ENCODE data around the gene HPX.

Gene HPX

DNA sequence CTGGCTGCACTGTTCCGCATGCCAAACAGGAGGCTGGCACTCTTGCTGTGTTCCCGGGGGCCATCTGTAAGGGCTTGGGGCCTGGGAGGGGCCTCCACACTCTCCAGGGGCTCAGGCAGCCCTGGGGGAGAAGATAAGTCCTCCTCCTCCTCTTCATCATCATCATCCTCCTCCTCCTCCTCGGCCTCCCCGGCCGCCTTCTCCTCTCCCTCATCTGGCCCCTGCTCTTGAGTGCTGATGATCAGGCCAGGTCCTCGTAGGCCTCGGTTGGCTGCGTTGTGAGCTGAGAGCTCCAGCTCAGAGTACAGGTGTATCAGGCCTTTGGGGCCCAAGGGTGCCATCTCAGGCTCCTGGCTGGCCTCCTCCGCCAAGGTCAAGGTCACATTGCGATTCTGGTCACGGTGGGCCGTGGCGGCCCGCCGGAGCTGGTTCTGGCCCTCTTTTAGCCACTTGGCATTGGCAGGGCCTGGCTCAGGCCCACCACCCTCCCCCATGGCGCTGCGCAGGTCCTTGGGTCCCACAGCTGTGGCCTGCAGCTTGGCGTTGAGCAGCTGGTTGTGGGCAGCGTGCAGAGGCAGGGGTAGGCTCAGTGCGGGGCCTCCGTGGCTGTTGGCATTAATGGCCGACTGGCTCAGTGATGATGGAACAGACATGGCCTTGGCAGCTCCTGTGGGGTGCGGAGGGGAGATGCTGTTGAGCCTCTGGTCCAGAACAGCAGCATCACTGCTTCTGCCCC lies 29.9 kb downstream of the HPX start:
- Mint-ChIP-seq H3K27me3 (ENCODE audit: low read depth) (no peaks in the 10 kb centered on the region), H3K9me3 (no peaks in the 10 kb centered on the region), H3K4me3 (no peak overlapping the region), H3K27ac (no peak overlapping the region), H3K36me3 (ENCODE audit: low read depth) (peaks cover 12% of the 10 kb centered on the region), H3K4me1 (peaks cover 4% of the 10 kb centered on the region)
- TF ChIP-seq, protein P1, sequence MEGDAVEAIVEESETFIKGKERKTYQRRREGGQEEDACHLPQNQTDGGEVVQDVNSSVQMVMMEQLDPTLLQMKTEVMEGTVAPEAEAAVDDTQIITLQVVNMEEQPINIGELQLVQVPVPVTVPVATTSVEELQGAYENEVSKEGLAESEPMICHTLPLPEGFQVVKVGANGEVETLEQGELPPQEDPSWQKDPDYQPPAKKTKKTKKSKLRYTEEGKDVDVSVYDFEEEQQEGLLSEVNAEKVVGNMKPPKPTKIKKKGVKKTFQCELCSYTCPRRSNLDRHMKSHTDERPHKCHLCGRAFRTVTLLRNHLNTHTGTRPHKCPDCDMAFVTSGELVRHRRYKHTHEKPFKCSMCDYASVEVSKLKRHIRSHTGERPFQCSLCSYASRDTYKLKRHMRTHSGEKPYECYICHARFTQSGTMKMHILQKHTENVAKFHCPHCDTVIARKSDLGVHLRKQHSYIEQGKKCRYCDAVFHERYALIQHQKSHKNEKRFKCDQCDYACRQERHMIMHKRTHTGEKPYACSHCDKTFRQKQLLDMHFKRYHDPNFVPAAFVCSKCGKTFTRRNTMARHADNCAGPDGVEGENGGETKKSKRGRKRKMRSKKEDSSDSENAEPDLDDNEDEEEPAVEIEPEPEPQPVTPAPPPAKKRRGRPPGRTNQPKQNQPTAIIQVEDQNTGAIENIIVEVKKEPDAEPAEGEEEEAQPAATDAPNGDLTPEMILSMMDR (IDR thresholded peaks at IDR 0.05; ENCODE audit: unreplicated experiment in 3 of 3): no peak

DNA sequence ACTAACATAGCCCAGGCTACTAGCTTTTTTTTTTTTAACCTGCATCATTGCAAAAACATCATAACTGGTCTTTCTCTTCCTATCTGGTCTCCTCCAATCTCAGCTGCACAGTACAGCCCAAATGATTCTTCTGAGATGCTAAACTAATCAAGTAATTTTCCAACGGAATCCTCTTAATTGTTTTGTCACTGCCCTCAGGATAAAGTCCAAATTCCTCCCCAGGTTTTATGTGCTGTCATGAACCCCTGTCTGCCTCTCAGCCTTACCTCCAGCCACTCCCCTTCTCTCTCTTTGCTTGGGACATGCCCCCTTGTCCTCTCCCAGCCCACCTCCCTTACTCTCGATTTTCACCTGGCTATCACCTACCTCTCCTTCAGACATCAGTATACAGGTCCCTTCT lies 34.4 kb downstream of the HPX start:
- H3K36me3 Mint-ChIP-seq (ENCODE audit: low read depth): peaks cover 12% of the 10 kb centered on the region
- H3K4me3 Mint-ChIP-seq: no peak overlapping the region
- TF ChIP-seq, protein P1 (IDR thresholded peaks at IDR 0.05; ENCODE audit: unreplicated experiment in 3 of 3): no peak
- H3K27ac Mint-ChIP-seq: no peak overlapping the region
- no peaks in the 10 kb centered on the region for H3K27me3 Mint-ChIP-seq (ENCODE audit: low read depth)
- no peaks in the 10 kb centered on the region for H3K9me3 Mint-ChIP-seq
- peaks cover 6% of the 10 kb centered on the region for H3K4me1 Mint-ChIP-seq

DNA sequence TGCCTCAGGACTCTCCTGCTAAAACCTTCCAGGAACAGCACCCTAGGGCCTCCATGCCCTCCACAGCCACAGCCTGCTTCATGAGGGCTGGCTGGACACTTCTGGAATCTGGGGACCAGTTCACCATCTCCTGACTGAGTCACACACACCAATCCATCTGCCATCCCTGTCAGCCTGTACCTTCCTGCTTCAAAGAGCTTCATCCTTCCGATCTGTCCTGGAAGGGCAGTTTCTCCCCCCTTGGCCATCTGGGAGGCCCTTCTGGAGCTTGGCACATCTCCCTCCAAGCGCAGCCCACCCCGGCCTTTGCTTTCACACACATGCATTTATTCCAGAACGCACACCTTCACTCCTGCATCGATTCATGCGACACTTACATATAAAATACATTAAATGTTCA lies 34.9 kb downstream of the HPX start:
- Mint-ChIP-seq H3K4me3 (no peak overlapping the region), H3K4me1 (peaks cover 6% of the 10 kb centered on the region), H3K27me3 (ENCODE audit: low read depth) (no peaks in the 10 kb centered on the region), H3K9me3 (no peaks in the 10 kb centered on the region), H3K27ac (no peak overlapping the region), H3K36me3 (ENCODE audit: low read depth) (peaks cover 16% of the 10 kb centered on the region)
- TF ChIP-seq, protein P1 (IDR thresholded peaks at IDR 0.05; ENCODE audit: unreplicated experiment in 3 of 3): no peak

DNA sequence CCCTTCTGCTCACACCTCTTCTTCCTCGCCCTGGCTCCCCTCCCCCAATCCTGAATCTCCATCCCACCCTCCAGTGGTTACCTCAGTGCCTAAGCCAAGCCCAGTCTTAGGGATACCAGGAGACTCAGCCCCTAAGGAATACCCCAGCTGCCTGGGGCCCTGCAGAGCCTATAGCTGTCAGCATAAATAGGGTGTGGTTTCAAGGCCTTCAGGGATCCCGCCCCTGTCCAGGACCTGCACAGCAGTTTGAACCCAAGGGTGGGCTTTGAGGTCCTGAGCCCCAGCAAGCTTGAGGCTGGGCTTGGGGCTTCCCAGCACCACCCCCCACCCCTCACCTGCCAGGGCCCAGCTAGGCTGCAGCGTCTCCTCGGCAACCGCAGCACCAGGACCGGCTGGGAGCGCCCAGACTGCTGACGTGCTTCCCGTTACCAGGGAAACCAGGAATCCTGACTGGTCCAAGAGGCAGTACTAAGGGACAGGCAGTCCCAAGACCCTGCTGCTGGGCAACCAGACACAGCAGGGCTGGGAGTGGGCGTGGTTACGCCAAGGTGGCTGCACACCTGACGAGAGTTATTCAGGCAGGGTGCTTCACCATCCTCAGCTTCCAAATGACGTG lies 35.6 kb downstream of the HPX start:
- Mint-ChIP-seq H3K9me3 (no peaks in the 10 kb centered on the region), H3K36me3 (ENCODE audit: low read depth) (peaks cover 20% of the 10 kb centered on the region), H3K27me3 (ENCODE audit: low read depth) (no peaks in the 10 kb centered on the region), H3K4me3 (no peak overlapping the region), H3K27ac (no peak overlapping the region), H3K4me1 (peaks cover 6% of the 10 kb centered on the region)
- TF ChIP-seq, protein P1 (IDR thresholded peaks at IDR 0.05; ENCODE audit: unreplicated experiment in 3 of 3): no peak

DNA sequence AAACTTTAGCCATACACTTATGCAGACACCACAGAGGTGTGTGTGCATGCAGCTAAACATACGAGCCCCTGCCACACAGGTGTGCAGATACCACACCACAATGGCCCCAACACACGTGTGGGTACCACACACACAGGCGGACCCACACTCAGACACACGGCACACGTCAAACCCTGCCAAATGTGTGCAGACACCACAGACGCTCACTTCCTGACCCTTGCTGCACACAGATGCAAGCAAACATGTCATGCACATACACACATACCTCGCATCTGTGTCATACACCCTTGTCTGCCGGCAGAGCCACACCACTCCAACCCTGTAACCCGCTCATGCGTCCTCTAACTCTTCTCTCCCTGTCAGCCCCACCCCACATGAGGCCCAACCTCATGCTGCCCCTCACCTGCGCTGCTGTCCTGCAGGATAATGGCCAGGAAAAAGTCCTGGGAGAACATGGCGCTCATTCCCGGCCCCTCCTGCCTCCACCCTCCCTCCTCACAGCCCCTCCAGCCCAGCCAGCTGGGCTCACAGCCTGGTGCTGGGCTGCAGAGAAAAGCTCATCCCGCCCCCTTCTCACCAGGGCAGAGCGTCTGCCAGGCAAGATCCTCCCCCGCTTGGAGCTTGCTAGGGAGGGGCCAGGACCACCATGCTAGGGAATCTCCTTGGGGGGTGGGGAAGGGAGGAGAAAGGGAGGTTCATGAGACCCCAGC lies 36.3 kb downstream of the HPX start:
- Mint-ChIP-seq H3K36me3 (ENCODE audit: low read depth) (peaks cover 22% of the 10 kb centered on the region), H3K4me3 (peak overlapping the region in 2 of 3 experiments; percentile 6 to 14), H3K27ac (peak overlapping the region in 1 of 3 experiments; percentile 47), H3K9me3 (no peaks in the 10 kb centered on the region), H3K27me3 (ENCODE audit: low read depth) (no peaks in the 10 kb centered on the region), H3K4me1 (peaks cover 11% of the 10 kb centered on the region)
- TF ChIP-seq, protein P1 (IDR thresholded peaks at IDR 0.05; ENCODE audit: unreplicated experiment in 3 of 3): no peak

Data from nephron (organoid).